Astrocyte of the cerebellum (primary cell): ENCODE data around the gene OAT.

Source experiments
- DNase-seq: peaks from one replicate; pipeline ENCODE4 v3.0.0-alpha.2; 2011; ENCODE audit warnings: low read depth
- H3K4me3 ChIP-seq: 2 replicates; pipeline ENCODE4 v1.5.1; 2011; ENCODE audit warnings: mild to moderate bottlenecking, low read depth, low read length, moderate library complexity
- in situ Hi-C: cut with HindIII; loops from 2 replicates; pipeline ENCODE4 v1.10.0; 2017; ENCODE audit warnings: low sequenced_read_pairs
- TF ChIP-seq, protein P1 (sequence below): IDR thresholded peaks from 2 replicates; pipeline ENCODE4 v1.5.1; 2012; ENCODE audit warnings: low read length, low read depth, moderate library complexity, mild to moderate bottlenecking; ENCODE audit errors: missing control alignments

OAT gene

DNA sequence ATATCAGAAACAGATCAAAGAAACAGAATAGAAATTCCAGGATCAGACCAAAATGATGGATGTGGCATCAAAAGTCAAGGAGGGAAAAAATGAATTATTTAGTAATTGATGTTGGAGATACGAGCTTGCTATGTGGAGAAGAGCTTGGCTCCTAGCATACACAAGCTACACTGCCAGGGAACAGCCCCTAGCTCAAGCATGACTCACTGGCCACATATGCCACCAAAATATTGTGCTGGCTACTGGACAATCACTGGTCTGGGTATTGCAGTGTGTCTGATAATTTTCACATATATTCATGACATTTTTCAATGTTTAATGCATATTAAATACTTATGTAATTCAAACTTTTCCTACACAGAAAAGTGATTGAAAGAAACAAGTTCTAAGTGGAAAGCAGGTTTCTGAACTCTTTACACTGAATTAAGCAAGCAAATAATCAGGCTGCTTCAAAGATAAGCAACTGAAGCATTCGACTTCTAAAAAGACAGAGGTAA lies 59.3 kb downstream of the OAT start:
- in situ Hi-C loops, result no loop called here
- DNase-seq, result no peak
- TF ChIP-seq, protein P1, sequence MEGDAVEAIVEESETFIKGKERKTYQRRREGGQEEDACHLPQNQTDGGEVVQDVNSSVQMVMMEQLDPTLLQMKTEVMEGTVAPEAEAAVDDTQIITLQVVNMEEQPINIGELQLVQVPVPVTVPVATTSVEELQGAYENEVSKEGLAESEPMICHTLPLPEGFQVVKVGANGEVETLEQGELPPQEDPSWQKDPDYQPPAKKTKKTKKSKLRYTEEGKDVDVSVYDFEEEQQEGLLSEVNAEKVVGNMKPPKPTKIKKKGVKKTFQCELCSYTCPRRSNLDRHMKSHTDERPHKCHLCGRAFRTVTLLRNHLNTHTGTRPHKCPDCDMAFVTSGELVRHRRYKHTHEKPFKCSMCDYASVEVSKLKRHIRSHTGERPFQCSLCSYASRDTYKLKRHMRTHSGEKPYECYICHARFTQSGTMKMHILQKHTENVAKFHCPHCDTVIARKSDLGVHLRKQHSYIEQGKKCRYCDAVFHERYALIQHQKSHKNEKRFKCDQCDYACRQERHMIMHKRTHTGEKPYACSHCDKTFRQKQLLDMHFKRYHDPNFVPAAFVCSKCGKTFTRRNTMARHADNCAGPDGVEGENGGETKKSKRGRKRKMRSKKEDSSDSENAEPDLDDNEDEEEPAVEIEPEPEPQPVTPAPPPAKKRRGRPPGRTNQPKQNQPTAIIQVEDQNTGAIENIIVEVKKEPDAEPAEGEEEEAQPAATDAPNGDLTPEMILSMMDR, result no peak
- no peak overlapping the region for H3K4me3 ChIP-seq

DNA sequence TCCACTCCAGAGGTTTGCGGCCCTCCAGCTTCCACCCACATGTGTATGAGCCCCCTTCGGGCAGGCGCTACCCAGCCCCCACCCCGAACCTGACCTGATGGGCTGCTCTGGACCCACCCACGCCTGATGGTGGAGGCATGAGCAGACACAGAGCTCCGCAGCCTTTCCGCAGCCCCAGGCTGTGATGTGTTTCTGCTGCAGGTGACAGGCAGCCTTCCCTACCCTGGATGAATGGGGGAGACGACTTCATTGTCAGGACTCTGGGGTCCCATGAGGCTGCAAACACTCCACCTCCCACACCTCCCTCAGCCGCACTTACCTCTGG lies 61.2 kb downstream of the OAT start:
- TF ChIP-seq, protein P1, result no peak
- DNase-seq, result no peak
- H3K4me3 ChIP-seq, result no peak overlapping the region
- in situ Hi-C loops, result no loop called here

DNA sequence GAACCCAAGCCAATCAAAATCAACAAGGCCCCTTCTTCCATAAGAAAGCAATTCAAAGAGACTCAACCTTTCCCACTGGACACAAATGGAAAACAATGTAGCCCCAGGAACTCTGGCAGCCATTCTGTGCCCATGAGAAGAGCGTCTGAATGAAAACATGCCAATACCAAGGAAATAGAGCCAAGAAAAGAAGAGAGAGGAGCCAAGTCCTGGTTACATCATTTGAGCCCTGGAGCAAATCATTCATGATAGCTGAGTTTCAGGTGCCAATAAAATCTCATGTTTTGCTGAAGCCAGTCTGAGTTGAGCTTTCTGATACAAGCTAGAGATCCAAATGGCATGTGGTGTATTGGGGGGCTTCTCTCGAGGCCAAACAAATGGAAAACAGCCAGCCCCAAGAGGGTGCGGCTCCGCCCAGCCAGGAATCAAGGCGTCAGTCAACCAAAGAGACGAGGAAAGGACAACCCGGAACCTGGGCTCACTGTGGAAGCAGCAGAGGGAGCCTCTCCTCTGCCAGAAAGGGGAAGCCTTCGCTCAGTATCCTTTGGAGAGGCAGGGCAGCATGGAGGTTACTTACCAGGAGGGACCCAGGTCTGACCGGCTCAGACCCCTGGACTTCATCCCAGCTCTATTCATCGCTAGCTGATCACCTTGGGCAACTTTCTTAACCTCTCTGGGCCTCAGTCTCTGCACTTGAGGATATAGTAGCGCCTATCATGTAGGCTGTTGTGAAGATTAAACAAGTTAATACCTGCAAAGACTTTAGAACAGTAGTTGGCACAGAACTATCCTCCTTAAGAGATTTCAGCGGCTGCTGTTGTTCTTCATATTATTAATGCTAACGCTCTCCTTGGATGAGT lies 61.8 kb downstream of the OAT start:
- TF ChIP-seq, protein P1, result no peak
- in situ Hi-C loops, result no loop called here
- DNase-seq, result no peak
- H3K4me3 ChIP-seq, result no peak overlapping the region

DNA sequence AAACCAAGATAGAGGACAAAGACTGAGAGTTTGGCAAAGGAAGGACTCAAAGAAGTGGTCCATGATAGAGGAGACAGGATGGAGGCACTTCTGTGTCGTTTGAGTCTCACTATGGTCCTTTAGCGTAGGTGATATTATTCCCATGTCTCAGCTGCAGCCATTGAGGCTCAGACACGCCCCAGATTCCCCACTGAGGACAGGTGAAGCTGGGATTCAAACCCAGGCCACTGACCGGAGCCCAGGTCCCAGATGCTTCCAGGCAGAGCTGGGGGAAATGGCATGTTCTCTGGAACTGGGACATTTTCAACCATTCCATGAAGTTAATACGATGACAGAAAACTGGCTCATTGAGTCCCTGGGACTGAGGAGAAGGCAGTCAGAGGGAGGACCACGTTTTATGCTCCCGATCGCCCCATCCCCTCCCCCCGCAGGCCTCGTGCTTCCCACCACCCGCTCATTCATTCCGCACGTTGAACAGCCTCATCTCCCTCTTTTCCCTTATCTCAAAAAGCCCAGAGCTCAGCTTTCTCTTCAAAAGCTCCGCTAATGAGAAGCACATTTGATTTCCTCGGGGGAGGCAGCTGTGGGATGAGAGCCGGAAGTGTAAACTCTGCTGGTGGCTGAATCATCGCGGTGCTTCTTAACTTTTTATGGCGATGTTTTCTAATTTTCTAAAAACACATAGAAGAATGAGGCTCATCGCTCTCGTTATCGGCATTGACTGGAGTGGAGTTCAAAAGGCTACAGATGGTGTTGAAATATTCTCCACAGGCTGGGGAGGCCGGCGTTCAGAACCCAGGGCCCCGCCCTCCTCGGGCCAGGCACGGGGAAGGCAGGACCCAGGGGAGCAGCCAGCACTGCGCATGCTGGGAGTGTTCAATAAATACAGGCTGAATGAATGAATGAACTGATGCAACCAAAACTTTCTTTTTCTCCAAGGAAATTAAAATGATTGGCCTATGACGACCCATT lies 64.0 kb downstream of the OAT start:
- H3K4me3 ChIP-seq, result no peak overlapping the region
- in situ Hi-C loops, result no loop called here
- no peak for DNase-seq
- TF ChIP-seq, protein P1, result no peak

DNA sequence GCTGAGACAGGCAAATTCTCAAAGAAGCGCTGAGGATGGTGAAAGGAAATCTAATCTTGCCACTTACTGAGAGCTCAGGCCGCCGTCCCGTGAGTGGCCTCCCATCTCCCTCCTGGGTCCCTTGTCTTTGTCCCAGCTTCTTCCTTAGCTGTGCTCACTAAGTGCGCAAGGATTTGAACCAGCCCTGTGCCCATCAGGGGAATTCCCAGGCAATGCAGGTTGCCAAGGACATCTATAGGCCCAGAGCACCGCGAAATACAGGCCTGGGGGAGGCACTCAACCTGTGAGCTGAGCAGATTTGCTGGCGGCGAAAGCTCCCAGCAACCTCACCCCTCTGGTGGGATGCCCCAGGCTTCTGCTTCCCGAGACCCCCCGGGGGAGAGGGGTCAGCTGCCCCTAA lies 64.8 kb downstream of the OAT start:
- in situ Hi-C loops, result no loop called here
- H3K4me3 ChIP-seq, result no peak overlapping the region
- DNase-seq, result no peak
- TF ChIP-seq, protein P1, result no peak

DNA sequence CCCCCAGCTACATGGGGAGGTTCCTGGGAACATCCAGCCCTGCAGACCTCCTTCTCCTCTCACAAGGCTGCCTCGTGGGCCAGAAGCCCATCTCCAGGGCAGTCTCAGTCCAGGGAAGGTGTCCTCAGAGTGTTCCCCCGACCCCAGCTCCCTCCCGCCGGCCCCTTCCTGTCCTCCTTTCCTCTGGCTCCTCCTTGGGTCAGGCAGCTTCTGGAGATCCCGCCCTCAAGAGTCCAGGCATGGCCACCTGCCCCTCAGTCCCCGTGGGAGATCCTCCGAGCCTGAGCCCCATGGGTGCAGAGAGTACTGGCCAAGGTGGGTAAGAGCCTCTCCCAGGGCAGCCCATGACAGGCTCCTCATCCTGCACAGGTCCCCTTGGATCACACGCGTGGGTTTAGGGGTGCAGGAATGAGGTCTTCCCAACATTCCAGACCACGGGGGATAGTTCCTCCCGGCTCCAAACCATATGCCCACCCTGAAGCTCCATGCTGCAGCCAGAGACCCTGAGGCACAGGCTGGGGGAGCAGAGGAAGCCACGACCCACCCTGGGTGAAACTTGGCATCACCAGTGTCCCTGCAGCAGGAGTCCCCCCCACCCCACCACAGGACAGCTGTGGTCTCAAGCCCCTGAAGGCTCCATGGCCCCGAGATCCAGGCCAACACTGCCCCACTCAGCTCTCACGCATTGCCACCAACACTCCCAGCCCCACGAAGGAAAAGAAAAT lies 65.5 kb downstream of the OAT start:
- in situ Hi-C loops, result no loop called here
- H3K4me3 ChIP-seq, result no peak overlapping the region
- DNase-seq, result no peak

More for the DNA sequence above, 65.5 kb downstream of the OAT start:
- TF ChIP-seq, protein P1, result no peak
